HT-29 (cell line): ENCODE results near the gene FYTTD1. TPM values are rescaled to one million over a fixed set of nuclear protein-coding genes. Genes with fewer than 3 reads are reported as not detected.
"Not testable (repeated sequence)": the region's sequence is repeated elsewhere in the genome, so short reads cannot be mapped to it uniquely, and the experiment has no call there.

Source experiments
- DNase-seq: peaks from one replicate; pipeline ENCODE4 v3.0.0-alpha.2; 2015; ENCODE audit warnings: low spot score
- total RNA-seq: library from RNA; depleted of rRNA; stranded (reverse); fragments of >200 nt; shearing (Covaris generic); gene quantifications from 2 replicates; pipeline ENCODE4 v1.2.3, GENCODE V29; 2014; rRNA removed

The FYTTD1 gene, protein sequence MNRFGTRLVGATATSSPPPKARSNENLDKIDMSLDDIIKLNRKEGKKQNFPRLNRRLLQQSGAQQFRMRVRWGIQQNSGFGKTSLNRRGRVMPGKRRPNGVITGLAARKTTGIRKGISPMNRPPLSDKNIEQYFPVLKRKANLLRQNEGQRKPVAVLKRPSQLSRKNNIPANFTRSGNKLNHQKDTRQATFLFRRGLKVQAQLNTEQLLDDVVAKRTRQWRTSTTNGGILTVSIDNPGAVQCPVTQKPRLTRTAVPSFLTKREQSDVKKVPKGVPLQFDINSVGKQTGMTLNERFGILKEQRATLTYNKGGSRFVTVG
- 29.2 and 41.6 TPM in 2 replicates for total RNA-seq

GRCh38 chr3:197749601-197750395 lies at the start of gene FYTTD1:
TSS of gene FYTTD1 (plus strand) at chr3:197749883. CDS start at chr3:197749972, 89 bp downstream.
- peak; percentile 90 for DNase-seq

GRCh38 chr3:197700095-197700494 lies 49.6 kb upstream of the FYTTD1 start:
- no peak for DNase-seq

DNA sequence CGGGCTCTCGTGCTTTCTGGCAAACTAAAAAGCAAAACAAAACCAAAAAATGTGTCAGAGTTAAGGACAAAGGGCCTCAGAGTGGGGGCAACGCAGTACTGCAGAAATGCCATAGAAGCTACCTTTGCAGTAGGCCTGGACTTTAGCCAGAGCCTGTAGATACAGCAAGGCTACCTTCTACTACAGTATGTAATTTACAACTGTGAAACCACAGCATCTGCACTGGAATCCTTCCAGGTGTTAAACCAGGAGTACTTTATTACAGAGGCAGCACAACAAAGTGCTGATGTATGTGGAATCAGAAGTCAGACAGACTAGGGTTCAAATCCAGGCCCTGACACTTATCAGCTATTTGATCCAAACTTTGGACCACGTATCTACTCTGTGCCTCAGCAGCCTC lies 47.8 kb upstream of the FYTTD1 start:
- DNase-seq, result no peak

DNA sequence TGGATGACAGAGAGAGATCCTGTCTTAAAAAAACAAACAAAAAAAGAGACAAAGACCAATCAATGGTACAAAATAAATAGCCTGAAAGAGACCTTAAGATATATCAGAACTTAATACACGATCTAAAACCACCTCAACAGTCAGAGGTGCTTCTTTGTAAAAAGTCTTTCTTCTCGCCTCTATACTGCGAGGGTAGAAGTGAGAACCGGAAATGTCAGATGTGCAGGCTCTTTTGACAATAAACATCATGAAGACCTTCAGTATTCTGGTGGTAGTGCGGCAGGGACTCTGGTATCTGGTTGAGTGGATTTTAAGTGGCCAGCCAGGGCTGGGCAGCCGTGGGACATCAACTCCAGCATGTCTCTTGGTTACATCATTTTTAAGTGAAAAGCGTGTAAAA lies 43.0 kb upstream of the FYTTD1 start:
- DNase-seq, result no peak

DNA sequence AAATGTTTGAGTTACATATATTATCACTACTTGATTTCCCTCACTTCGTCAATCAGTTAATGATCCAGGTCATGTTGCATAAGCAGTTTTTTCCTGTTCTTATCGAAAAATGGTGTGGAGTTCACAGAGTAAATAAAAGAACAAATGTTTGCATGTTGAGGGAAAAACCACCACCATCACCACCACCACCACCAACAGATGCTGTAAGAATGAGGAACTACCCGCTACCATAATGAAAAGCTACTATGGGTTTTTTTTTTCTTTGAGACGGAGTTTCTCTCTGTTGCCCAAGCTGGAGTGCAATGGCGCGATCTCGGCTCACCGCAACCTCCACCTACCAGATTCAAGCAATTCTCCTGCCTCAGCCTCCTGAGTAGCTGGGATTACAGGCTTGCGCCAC lies 40.5 kb upstream of the FYTTD1 start:
- DNase-seq, result no peak

DNA sequence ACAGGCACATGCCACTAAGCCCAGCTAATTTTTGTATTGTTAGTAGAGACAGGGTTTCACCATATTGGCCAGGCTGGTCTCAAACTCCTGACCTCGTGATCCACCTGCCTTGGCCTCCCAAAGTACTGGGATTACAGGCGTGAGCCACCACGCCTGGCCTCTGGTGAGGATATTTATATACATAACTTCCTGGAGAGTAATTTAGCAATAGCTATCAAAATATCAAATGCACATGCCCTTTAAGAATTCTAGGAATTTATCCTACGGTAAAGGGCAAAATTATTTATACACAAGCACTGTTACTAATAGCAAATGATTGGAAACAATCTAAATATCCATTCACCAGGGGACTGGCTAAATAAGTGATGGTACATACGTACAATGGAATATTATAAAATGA lies 38.7 kb upstream of the FYTTD1 start:
- DNase-seq, result not testable (repeated sequence)

- peak; percentile 87 for DNase-seq
These were observed 37.5 kb upstream of the FYTTD1 start for GRCh38 chr3:197711973-197712707.

DNA sequence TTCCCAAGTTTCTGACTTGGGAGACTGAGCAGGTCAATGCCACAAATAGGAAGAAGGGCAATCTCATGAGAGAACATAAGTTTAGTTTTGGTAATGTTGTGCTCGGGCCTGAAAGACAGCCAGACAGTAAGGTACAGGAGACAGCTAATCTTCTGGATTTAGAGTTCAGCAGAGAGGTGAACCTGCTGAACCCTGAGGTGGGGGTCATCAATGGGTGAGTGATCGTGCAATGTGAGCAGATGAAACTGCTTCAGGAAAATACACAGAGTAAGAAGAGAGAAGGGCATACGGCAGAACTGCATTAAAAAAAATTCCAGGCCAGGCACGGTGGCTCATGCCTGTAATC lies 36.2 kb upstream of the FYTTD1 start:
- DNase-seq, result no peak

DNA sequence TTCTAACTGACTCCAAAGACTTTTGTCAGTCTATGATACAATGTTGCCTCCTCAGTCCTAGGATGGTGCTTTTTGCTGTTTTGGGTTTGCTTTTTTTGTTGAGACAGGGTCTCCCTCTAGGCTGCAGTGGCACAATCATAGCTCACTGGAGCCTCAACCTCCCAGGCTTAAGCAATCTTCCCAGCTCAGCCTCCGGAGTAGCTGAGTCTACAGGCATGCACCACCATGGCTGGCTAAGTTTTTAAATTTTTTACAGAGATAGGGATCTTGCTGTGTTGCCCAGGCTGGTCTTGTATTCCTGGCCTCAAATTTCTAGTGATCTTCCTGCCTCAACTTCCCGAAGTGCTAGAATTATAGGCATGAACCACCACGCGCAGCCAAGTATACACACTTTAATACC lies 35.4 kb upstream of the FYTTD1 start:
- no peak for DNase-seq

DNA sequence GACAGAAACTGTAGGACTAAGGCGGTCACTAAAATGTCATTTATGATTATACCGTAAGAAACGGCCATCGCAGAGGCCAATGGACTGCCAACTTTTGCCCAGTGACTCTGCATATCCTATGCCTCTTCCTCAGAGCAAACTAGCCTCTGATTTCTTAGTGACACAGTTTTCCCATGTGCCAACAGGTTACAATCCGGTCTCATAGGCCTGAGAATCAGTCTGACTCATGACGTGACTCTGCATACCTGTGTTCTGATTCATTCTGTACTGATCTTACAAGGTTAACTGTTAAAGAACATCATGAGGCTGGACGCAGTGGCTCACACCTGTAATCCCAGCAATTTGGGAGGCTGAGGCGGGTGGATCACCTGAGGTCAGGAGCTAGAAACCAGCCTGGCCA lies 30.8 kb upstream of the FYTTD1 start:
- DNase-seq, result peak; percentile 80

GRCh38 chr3:197720694-197721093 lies 29.0 kb upstream of the FYTTD1 start:
- no peak for DNase-seq

DNA sequence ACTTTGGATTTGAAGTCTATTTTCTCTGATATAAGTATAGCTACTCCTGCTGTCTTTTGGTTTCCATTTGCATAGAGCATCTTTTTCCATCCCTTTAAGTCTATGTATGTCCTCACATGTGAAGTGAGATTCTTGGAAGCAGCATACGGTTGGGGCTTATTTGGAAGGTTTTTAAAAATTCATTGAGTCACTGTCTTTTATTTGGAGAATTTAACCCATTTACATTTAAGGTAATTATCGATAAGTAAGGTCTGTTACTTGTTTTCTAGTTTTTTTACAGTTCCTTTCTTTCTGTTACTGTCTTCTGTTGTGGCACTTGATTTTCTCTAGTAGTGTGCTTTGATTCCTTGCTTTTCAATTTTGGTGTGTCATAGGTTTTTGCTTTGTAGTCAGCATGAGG lies 26.9 kb upstream of the FYTTD1 start:
- no peak for DNase-seq

DNA sequence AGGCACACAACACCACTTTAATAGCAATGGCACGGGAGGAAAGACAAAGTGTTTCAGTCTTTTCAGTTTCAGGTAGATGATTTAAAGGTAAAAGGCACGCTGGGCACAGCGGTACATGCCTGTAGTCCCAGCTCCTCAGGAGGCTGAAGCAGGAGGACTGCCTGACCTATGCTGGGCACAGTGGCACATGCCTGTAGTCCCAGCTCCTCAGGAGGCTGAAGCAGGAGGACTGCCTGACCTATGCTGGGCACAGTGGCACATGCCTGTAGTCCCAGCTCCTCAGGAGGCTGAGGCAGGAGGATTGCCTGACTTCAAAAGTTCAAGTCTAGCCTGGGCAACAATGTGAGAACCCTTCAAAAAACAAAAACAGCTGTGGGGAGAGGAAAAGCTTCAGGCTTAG lies 21.8 kb upstream of the FYTTD1 start:
- DNase-seq, result not testable (repeated sequence)

GRCh38 chr3:197728487-197728886 lies 21.2 kb upstream of the FYTTD1 start:
- no peak for DNase-seq

DNA sequence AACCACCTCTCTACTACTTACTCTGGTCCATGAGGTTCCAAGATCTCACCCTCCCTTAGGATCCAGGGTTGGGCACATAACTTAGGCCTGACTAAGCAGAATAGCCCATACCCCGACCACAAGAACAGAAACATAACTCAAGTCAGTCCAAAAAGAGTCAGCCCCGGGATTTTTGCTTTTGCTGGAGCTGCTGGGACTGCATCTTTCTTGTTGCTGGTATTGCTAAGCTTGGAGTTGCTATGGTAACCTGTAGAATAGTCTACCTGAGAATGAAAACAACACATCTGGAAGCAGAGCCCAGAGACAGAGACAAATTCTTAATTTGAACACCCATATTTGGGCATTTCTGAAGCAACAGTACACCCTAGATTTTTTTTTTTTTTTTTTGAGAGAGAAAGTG lies 19.5 kb upstream of the FYTTD1 start:
- no peak for DNase-seq

GRCh38 chr3:197730770-197731169 lies 18.9 kb upstream of the FYTTD1 start:
- DNase-seq, result not testable (repeated sequence)

DNA sequence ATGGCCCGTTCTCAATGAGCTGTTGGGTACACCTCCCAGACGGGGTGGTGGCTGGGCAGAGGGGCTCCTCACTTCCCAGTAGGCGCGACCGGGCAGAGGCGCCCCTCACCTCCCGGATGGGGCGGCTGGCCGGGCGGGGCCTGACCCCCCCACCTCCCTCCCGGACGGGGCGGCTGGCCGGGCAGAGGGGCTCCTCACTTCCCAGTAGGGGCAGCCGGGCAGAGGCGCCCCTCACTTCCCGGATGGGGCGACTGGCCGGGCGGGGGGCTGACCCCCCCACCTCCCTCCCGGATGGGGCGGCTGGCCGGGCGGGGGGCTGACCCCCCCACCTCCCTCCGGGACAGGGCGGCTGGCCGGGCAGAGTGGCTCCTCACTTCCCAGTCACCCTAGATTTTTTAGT lies 18.2 kb upstream of the FYTTD1 start:
- DNase-seq, result not testable (repeated sequence)

GRCh38 chr3:197733042-197733441 lies 16.6 kb upstream of the FYTTD1 start:
- no peak for DNase-seq

- DNase-seq, result no peak
These were observed 14.9 kb upstream of the FYTTD1 start for GRCh38 chr3:197734667-197735318.

GRCh38 chr3:197736010-197736490 lies 13.6 kb upstream of the FYTTD1 start:
- DNase-seq, result peak; percentile 42

GRCh38 chr3:197736491-197737318 lies 13.0 kb upstream of the FYTTD1 start, which contains the start of gene RUBCN:
TSS of gene RUBCN (minus strand) at chr3:197736904. CDS start at chr3:197736719, 185 bp downstream.
- peak; percentile 91 for DNase-seq
